HG02763 (cell line): ENCODE measurements around the gene GTF2F2.
"Not testable (repeated sequence)": the region's sequence is repeated elsewhere in the genome, so short reads cannot be mapped to it uniquely, and the experiment has no call there.

Source experiments
- ATAC-seq: cut with Tn5 transposase; IDR thresholded peaks from one replicate; pipeline ENCODE4 v1.9.1; 2021; ENCODE audit warnings: mild to moderate bottlenecking, moderate library complexity; ENCODE audit not compliant: unreplicated experiment

GTF2F2 gene

DNA sequence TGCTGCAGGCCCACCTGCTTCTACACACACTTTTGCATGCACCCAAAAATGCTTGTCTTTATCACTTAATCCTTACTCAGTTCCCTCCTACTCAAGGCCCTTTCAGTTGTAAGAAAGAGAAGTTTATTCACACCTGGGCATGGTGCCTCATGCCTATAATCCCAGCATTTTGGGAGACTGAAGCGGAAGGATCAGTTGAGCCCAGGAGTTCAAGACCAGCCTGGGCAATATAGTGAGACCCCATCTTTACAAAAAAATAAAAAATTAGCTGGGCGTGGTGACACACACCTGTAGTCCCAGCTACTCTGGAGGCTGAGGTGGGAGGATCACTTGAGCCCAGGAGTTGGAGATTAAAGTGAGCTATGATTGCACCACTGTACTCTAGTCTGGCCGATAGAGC lies 178.2 kb downstream of the GTF2F2 start:
- not testable (repeated sequence) for ATAC-seq

DNA sequence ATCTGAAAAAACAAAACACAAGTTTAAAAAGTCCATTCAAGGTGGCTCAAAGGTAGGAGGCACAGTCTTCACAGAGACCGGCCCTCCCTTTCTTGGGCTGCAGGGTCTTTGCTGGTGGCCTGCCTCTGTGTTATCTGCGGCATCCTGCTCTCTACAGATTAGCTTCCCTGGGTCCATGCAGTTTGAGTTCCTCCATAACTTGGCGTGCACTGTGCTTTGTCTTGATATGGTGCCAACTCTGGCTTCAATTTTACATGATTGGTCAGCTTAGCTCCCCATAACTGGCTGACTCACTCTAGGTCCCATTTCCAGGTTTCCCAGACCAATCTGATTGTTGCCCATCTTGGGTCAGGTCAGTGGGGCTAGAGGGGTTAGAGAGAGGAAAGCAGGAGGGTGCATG lies 178.9 kb downstream of the GTF2F2 start:
- ATAC-seq = no peak

DNA sequence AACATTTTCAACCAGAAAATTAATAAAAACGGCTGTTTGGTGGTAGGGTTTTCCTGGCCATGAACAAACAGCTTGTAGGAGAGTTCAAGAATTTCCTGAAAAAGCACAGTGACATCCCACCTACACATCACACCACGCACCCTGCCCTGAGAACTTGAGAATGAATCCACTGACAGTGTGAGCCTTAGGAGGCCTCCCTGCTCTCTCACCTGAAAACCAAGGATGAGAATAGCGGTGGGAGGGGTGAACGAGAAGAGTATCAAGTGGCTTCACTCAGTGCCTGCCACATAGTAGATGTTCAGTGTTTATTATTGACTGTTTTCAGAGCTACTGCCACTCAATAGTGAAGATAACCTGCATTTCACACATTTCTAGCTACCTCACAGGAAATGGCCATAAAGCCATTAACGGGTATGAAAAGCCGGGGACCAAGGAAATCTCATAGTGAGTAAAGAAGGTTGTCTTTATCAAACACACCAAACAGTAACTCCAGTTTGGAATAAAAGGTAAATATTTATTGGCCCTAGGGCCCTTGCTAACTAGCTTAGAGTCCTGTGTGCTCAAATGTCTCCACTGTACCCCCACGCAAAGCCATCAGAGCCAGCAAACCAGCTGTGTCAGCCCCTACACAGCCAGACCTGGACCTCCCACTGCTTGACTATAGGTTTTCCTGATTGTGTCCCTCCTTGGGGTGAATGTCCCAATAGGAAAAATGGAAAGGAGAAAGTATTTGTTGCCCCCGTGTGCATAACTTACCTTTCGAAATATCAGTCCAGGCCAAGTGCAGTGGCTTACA lies 180.1 kb downstream of the GTF2F2 start:
- no peak for ATAC-seq

DNA sequence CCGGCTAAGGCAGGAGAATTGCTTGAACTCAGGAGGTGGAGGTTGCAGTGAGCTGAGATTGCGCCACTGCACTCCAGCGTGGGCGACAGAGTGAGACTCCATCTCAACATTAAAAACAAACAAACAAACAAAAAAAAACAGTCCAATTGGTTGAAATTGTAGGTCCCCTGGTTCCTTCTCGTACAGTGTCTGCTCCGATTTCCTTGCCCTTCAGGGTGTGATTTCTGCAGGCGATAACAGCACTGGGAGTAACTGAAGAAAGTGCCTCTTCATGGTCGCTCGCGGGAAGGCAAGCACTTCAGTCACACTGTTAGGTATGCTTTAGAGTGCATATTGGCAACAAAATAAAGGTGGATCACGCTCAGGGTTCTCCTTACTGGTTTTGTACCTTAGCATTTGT lies 181.0 kb downstream of the GTF2F2 start:
- ATAC-seq = no peak

DNA sequence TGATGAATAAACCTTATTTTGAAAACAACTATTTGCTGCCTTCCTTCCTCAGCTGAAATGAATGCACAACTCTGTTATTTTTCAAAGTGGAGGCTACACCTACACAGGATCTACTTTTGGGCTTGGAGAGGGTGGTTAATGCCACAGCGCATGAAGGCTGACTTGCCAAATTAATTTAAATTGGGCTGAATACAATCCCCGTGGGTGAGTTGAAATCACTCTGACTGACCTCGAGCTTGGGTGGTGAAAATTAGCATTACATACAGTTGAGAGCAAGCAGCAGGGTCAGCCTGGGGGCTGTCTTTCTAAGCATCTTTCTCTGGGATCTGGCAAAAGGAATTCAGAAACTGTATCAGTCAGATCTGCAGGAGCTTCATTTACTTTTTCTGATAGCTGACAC lies 182.2 kb downstream of the GTF2F2 start:
- ATAC-seq = no peak

DNA sequence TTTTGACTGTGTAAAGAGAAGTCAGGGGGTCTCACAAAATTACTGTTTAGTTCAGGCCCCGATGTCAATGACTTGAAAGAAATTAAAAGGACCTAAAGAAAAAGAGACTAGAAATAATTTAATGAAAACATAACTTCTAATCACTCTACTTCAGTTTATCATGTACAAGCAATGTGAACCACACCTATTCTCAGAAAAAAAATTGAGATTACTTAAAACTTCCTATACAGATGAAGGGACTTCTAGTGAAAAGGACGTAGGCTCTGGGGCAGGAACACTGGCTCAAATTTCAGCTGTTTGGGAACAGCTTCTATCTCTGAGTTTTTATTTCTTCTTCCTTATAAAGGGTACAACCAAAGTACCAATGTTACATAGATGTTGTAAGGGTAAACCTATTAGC lies 182.7 kb downstream of the GTF2F2 start:
- ATAC-seq = no peak

DNA sequence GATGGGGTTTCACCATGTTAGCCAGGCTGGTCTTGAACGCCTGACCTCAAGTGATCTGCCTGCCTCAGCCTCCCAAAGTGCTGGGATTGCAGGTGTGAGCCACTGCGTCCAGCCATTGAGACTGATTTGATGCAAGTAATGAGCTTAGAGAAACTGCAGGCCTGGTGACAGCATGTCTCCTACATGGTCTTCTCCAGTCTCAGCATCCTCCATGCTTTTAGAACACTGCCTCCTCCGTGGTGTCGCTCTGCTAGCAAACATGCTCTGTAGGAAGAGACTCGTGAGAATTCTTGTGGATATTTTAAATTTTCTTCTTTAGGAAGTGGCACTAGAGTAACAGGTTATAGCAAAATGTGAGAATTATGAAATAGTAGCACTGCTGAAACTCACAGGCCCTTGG lies 183.6 kb downstream of the GTF2F2 start:
- no peak for ATAC-seq

DNA sequence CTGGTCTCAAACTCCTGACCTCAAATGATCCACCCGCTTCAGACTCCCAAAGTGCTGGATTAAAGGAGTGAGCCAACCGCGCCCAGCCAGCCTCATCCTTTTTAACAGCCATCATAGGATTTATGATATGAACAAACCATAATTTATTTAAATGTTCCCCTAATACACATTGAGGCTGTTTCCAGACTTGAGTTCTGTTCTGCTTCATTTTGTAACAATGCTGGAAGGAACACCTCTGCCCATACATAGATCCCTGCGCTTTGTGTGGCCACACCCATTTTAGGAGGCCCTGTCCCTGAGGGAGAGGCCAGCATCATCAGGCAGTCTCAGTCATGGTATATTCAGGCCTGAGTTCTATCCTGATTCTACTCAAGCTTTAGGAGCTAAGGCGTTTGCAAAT lies 184.8 kb downstream of the GTF2F2 start:
- ATAC-seq = no peak

DNA sequence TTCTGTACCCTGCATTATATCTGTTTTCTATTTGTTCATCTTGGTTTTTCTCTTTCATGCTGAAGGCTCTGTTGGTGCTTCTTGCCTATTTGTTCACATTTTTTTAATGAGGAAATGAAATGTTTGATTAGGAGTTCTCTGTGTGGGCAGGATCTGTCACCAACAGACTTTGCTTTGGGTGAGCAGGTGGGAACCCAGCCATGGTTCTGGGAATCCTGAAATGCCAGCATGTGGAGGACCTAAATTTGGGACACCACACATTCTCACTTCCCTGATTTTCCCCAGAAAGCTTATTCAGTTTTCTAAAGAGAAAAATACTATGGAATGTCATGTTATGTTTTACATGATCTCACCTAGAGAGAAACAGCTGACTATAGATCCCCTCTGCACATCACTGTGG lies 186.7 kb downstream of the GTF2F2 start:
- ATAC-seq = no peak

DNA sequence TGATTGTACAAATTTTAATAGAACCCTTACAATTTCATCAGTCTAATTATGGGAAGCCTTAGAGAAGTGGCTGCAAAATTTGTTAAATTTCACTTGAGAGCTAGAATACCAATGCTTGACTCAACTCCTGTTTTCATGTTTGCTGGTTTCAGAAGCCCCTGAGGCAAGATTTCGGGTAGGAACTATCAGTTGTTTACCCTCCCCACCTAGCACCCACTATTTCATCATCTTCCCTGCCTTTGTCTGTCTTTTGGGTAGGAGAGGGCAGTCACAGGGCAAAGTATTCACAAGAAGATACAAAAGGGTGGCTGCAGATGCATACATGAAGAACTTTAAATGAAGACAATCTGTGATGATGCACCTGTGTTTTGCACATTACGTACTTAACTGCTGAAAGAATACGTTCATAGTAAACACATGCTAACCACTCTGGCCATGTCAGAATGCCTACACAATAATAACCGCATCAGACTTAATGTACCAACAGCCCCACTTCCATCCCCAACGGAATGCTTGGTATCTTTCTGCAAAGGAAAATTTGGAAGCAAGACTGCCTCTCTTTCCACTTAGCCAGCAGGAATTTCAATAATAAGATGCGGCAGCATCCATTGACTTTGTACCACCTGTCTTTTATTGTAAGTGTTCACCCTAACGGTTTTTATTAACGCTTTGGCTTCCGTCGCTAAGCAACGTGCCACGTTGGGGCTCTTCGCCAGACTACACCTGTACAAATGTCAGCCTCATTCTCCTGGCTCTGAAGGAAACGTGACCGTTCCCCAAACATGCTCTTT lies 190.2 kb downstream of the GTF2F2 start:
- ATAC-seq = no peak

DNA sequence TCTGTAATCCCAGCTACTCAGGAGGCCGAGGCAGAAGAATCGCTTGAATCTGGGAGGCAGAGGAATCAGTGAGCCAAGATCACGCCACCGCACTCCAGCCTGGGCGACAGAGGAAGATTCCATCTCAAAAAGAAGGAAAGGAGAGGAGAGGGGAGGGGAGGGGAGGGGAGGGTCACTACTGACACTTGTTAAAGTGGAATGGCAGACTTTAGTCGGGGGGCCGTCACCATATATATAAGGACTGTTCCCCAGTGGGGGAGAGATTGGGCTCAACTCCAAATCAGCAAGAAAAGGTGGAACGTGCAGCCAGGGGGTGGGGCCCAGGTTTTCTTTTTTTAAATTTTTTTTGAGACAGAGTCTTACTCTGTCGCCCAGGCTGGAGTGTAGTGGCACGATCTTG lies 194.5 kb downstream of the GTF2F2 start:
- no peak for ATAC-seq

DNA sequence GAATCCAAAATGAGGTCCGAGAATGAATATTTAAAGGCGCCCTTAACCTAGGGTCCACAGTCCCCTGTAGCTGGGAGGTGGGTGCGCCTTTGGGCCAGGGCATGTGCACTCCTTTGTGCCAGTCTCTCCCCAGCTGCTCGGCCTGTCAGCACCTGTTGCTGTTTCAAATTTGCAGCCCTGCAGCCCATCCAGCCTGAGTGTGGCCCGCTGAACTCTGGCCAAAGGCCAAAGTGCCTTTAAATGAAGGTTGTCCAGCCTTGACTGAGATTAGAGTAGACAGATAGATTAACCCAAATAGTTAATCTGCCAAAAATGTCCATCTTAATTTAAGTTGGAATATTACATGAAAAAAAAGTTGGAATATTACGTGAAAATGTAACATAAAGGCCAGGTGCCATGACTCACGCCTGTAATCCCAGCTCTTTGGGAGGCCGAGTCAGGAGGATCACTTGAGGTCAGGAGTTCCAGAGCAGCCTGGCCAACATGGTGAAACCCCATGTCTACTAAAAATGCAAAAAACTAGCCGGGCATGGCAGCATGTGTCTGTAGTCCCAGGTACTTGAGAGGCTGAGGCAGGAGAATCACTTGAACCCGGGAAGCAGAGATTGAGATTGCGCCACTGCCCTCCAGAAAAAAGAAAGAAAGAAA lies 195.3 kb downstream of the GTF2F2 start:
- ATAC-seq = no peak

DNA sequence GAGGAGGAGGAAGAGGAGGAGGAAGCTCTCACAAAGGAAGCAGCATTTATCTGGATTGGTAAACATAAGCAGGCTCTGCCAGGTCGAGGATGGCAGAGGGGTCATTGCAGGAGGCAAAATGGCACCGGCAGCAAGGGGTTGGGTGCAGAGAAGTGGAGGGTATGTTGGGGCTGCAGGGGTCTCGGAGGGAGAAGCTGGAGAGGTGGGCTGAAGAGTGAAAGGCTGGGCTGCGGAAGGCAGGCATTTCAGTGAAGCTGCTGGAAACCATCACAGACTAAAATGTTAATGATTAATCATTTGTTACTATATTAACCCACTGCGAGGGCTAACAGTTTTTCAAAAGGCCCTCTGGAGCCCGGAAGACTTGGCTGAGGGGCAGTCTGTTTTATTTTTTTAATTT lies 196.0 kb downstream of the GTF2F2 start:
- ATAC-seq = no peak

DNA sequence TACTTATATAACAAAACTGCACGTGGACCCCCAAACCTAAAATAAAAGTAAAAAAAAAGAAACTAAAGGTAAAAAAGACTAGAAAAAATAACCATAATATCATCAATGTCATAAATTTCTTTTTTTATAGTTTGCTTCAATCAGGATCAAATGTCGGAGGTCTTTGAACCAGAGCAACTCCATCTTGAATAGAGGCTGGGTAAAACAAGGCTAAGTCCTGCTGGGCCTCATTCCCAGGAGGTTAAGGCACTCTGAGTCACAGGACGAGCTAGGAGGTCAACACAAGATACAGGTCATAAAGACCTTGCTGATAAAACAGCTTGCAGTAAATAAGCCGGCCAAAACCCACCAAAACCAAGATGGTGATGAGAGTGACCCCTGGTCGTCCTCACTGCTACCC lies 196.7 kb downstream of the GTF2F2 start:
- no peak for ATAC-seq

DNA sequence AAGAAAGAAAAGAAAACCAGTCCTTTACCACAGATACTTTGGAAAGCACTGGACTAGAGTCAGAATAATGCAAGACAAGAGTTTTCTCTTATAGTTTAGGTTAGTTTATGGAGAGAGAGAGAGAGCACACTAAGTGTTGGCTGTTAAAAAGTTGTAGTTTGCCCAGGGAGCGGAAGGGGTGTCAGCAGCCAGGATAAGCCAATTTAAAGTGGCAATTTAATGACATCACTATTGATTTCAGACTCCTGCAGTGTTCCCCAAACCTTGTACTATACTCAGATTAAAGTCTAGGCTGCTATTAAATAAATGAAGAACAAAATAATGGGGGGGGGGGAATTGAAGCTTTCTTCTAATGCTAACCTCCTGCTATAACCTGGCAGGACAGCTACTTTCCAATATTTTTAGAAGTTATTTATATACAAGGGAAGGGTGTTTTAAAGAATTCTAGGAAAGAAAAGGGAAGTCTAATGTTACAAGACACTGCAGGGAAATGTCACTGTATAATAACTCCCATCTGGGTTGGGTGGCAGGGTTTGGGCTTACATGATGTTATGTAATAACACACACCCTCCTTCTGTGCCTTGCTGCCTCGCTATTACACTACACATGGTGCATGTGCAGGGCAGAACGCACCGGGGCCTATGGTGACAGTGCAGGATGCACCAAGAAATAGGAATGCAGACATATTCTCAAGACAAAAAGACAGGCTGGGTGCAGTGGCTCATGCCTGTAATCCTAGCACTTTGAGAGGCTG lies 200.7 kb downstream of the GTF2F2 start:
- ATAC-seq = no peak

DNA sequence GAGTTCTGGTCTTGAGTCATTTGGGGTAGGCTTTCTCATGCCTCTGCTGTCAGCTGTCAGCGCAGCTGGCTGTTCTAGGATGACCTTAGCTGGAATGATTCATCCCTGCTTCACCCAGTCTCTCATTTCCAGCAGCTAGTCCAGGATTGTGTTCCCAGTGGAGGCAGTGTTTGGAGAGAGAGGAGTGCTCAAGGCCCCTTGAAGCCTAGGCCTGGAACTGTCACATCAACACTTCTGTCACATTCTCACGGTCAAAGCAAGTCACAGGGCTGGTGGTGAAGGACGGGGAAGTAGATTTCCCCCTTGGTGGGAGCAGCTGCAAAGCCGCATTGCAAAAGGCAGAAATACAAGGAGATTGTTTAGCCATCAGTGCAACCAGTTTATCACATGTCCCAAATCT lies 205.5 kb downstream of the GTF2F2 start:
- ATAC-seq = no peak

DNA sequence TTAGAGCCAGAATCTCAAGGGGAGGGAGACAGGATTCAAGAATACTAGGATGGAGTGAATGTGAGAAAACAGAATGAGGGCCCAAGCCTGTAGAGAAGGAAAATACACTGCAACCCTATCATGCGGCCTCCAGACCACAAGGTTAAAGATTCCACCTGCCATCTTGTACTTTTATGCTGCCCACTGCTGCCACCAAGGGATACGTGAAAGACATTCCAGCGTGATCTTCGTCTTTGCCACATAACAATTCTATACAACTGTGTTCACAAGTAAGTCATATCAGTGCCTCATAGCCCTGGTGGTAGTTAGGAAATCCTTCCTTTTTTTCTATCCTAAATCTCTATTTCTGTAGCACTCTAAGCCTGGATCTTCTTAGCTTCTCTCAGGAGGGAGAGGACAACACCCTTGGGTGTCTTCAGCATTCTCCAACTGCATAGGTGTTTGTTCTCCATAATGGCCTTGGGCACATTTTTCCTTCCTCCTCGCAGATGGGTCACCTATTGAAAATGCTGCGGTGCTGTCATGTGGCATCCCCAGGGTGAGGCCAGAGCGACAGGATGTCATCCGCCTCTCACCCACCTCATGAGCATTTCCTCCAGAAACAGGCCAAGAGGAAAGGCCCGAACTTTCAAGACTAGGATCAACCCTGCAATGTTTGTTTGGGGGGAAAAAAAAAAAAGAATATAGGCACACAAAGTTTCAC lies 207.1 kb downstream of the GTF2F2 start:
- ATAC-seq = no peak

DNA sequence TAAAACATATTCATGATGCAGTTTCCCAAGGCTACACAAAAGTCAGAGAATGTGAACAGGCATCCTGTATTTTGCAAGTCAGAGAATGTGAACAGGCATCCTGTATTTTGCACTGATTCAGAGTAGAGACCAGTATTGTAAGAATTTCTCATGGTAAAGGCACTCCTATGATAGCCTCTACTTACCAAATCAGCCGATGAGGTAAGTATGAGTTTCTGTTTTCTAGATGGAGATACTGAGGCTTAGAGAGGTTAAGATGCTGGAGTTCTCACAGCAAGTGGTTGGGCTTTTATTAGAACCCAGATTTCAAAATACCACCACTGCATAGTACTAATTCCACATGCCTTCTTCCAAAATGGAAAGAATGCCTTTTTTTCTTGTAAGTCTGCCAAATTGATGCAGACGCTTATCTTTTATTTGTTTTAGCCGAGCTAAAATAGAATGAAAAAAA lies 208.4 kb downstream of the GTF2F2 start:
- no peak for ATAC-seq

DNA sequence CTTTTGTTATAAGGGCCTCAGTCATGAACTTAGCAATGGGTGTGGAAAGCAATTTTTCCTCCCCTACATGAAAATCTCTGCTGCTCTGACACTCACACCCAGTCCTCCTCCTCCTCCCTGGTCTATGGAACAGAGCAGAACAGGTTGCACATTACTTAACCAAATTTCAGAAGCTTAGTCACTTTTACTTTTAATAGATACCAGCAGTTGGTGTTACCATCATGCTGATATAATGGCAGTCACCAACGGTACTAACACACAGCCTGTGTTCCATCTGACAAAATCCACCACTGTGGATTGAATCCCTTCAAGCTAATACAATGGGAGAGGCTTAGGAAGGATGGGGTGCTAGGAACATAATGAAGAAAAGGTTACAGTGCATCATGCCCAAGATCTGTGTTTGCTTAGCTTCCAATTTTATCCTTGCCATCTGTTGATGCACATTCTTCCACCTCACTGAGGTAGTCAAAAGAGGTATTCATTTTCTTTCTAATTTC lies 210.9 kb downstream of the GTF2F2 start:
- no peak for ATAC-seq

DNA sequence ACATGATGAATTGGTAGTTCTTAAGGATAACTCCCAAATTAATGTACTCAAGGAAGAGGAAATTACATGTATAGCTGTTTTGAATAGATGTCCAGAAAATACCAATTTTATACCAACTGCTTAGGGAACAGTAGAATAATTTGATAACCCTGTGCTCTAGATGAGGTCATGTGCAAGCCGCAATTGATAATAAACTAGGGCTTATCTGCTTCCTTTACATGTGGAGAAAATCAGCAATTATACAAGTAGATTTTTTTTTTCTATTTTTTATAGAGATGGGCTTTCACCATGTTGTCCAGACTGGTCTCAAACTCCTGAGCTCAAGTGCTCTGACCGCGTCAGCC lies 211.4 kb downstream of the GTF2F2 start:
- no peak for ATAC-seq
